Measurements from ENCODE around the gene LRRC37A2.
A peak's percentile ranks its signal among the peaks of the same experiment; 100 is the strongest.
"Not testable (repeated sequence)": the region's sequence is repeated elsewhere in the genome, so short reads cannot be mapped to it uniquely, and the experiment has no call there.

Gene LRRC37A2

GRCh38 chr17:46559155-46559554 is 46.9 kb downstream of the LRRC37A2 start:
- H3K27me3 ChIP-seq (ENCODE audit: control insufficient read depth in 5 of 5, insufficient read depth in 4 of 5, low read length in 5 of 5); H3K36me3 ChIP-seq (ENCODE audit: control insufficient read depth in 5 of 5, insufficient read depth in 5 of 5, low read length in 5 of 5); H3K4me1 ChIP-seq (ENCODE audit: control insufficient read depth in 5 of 5, insufficient read depth in 5 of 5, low read length in 5 of 5); H3K4me3 ChIP-seq (ENCODE audit: low read depth in 1 of 5, low read length in 5 of 5); H3K9me3 ChIP-seq (ENCODE audit: control insufficient read depth in 5 of 5, low read length in 5 of 5); H3K9ac ChIP-seq (ENCODE audit: low read length in 5 of 5); H3K27ac ChIP-seq (ENCODE audit: low read depth, low read length): not testable (repeated sequence)

- not testable (repeated sequence) for H3K27me3 ChIP-seq (ENCODE audit: control insufficient read depth in 5 of 5, insufficient read depth in 4 of 5, low read length in 5 of 5); H3K9me3 ChIP-seq (ENCODE audit: control insufficient read depth in 5 of 5, low read length in 5 of 5); H3K9ac ChIP-seq (ENCODE audit: low read length in 5 of 5); H3K4me3 ChIP-seq (ENCODE audit: low read depth in 1 of 5, low read length in 5 of 5); H3K4me1 ChIP-seq (ENCODE audit: control insufficient read depth in 5 of 5, insufficient read depth in 5 of 5, low read length in 5 of 5); H3K27ac ChIP-seq (ENCODE audit: low read depth, low read length); H3K36me3 ChIP-seq (ENCODE audit: control insufficient read depth in 5 of 5, insufficient read depth in 5 of 5, low read length in 5 of 5)
These were observed 47.8 kb downstream of the LRRC37A2 start for GRCh38 chr17:46560048-46560447.

GRCh38 chr17:46566284-46566683 is 54.0 kb downstream of the LRRC37A2 start:
- H3K27me3 ChIP-seq (ENCODE audit: control insufficient read depth in 5 of 5, insufficient read depth in 4 of 5, low read length in 5 of 5); H3K27ac ChIP-seq (ENCODE audit: low read depth, low read length); H3K9me3 ChIP-seq (ENCODE audit: control insufficient read depth in 5 of 5, low read length in 5 of 5); H3K36me3 ChIP-seq (ENCODE audit: control insufficient read depth in 5 of 5, insufficient read depth in 5 of 5, low read length in 5 of 5); H3K9ac ChIP-seq (ENCODE audit: low read length in 5 of 5); H3K4me1 ChIP-seq (ENCODE audit: control insufficient read depth in 5 of 5, insufficient read depth in 5 of 5, low read length in 5 of 5); H3K4me3 ChIP-seq (ENCODE audit: low read depth in 1 of 5, low read length in 5 of 5): not testable (repeated sequence)

GRCh38 chr17:46566980-46567379 is 54.7 kb downstream of the LRRC37A2 start:
- not testable (repeated sequence) for H3K9ac ChIP-seq (ENCODE audit: low read length in 5 of 5); H3K4me3 ChIP-seq (ENCODE audit: low read depth in 1 of 5, low read length in 5 of 5); H3K36me3 ChIP-seq (ENCODE audit: control insufficient read depth in 5 of 5, insufficient read depth in 5 of 5, low read length in 5 of 5); H3K27ac ChIP-seq (ENCODE audit: low read depth, low read length); H3K9me3 ChIP-seq (ENCODE audit: control insufficient read depth in 5 of 5, low read length in 5 of 5); H3K4me1 ChIP-seq (ENCODE audit: control insufficient read depth in 5 of 5, insufficient read depth in 5 of 5, low read length in 5 of 5); H3K27me3 ChIP-seq (ENCODE audit: control insufficient read depth in 5 of 5, insufficient read depth in 4 of 5, low read length in 5 of 5)

GRCh38 chr17:46571796-46572195 is 59.5 kb downstream of the LRRC37A2 start:
- not testable (repeated sequence) for H3K4me3 ChIP-seq (ENCODE audit: low read depth in 1 of 5, low read length in 5 of 5); H3K27me3 ChIP-seq (ENCODE audit: control insufficient read depth in 5 of 5, insufficient read depth in 4 of 5, low read length in 5 of 5); H3K9me3 ChIP-seq (ENCODE audit: control insufficient read depth in 5 of 5, low read length in 5 of 5); H3K9ac ChIP-seq (ENCODE audit: low read length in 5 of 5); H3K27ac ChIP-seq (ENCODE audit: low read depth, low read length); H3K4me1 ChIP-seq (ENCODE audit: control insufficient read depth in 5 of 5, insufficient read depth in 5 of 5, low read length in 5 of 5); H3K36me3 ChIP-seq (ENCODE audit: control insufficient read depth in 5 of 5, insufficient read depth in 5 of 5, low read length in 5 of 5)

GRCh38 chr17:46579083-46580075 is 67.1 kb downstream of the LRRC37A2 start, which contains the start of gene ARL17A:
Gene ARL17A, minus strand, starts transcription at chr17:46579691. Its CDS starts 3,369 bp downstream, at chr17:46576322.
- not testable (repeated sequence) for H3K4me1 ChIP-seq (ENCODE audit: control insufficient read depth in 5 of 5, insufficient read depth in 5 of 5, low read length in 5 of 5); H3K36me3 ChIP-seq (ENCODE audit: control insufficient read depth in 5 of 5, insufficient read depth in 5 of 5, low read length in 5 of 5); H3K27ac ChIP-seq (ENCODE audit: low read depth, low read length); H3K9ac ChIP-seq (ENCODE audit: low read length in 5 of 5); H3K9me3 ChIP-seq (ENCODE audit: control insufficient read depth in 5 of 5, low read length in 5 of 5); H3K27me3 ChIP-seq (ENCODE audit: control insufficient read depth in 5 of 5, insufficient read depth in 4 of 5, low read length in 5 of 5)
- peak within 1 kb of the TSS in 1 of 5 donors; percentile 44 for H3K4me3 ChIP-seq (ENCODE audit: low read depth in 1 of 5, low read length in 5 of 5)

- H3K36me3 ChIP-seq (ENCODE audit: control insufficient read depth in 5 of 5, insufficient read depth in 5 of 5, low read length in 5 of 5); H3K9me3 ChIP-seq (ENCODE audit: control insufficient read depth in 5 of 5, low read length in 5 of 5); H3K9ac ChIP-seq (ENCODE audit: low read length in 5 of 5); H3K4me1 ChIP-seq (ENCODE audit: control insufficient read depth in 5 of 5, insufficient read depth in 5 of 5, low read length in 5 of 5); H3K27ac ChIP-seq (ENCODE audit: low read depth, low read length); H3K27me3 ChIP-seq (ENCODE audit: control insufficient read depth in 5 of 5, insufficient read depth in 4 of 5, low read length in 5 of 5): not testable (repeated sequence)
- H3K4me3 ChIP-seq (ENCODE audit: low read depth in 1 of 5, low read length in 5 of 5): peak overlapping the region in 1 of 5 donors; percentile 44
These were observed 67.8 kb downstream of the LRRC37A2 start for GRCh38 chr17:46580082-46580481.

GRCh38 chr17:46585444-46585843 is 73.2 kb downstream of the LRRC37A2 start:
- not testable (repeated sequence) for H3K4me3 ChIP-seq (ENCODE audit: low read depth in 1 of 5, low read length in 5 of 5); H3K9ac ChIP-seq (ENCODE audit: low read length in 5 of 5); H3K4me1 ChIP-seq (ENCODE audit: control insufficient read depth in 5 of 5, insufficient read depth in 5 of 5, low read length in 5 of 5); H3K27ac ChIP-seq (ENCODE audit: low read depth, low read length); H3K27me3 ChIP-seq (ENCODE audit: control insufficient read depth in 5 of 5, insufficient read depth in 4 of 5, low read length in 5 of 5); H3K9me3 ChIP-seq (ENCODE audit: control insufficient read depth in 5 of 5, low read length in 5 of 5); H3K36me3 ChIP-seq (ENCODE audit: control insufficient read depth in 5 of 5, insufficient read depth in 5 of 5, low read length in 5 of 5)

- not testable (repeated sequence) for H3K9me3 ChIP-seq (ENCODE audit: control insufficient read depth in 5 of 5, low read length in 5 of 5); H3K4me1 ChIP-seq (ENCODE audit: control insufficient read depth in 5 of 5, insufficient read depth in 5 of 5, low read length in 5 of 5); H3K9ac ChIP-seq (ENCODE audit: low read length in 5 of 5); H3K4me3 ChIP-seq (ENCODE audit: low read depth in 1 of 5, low read length in 5 of 5); H3K36me3 ChIP-seq (ENCODE audit: control insufficient read depth in 5 of 5, insufficient read depth in 5 of 5, low read length in 5 of 5); H3K27me3 ChIP-seq (ENCODE audit: control insufficient read depth in 5 of 5, insufficient read depth in 4 of 5, low read length in 5 of 5); H3K27ac ChIP-seq (ENCODE audit: low read depth, low read length)
These were observed 78.2 kb downstream of the LRRC37A2 start, which contains the start of gene NSF for GRCh38 chr17:46590157-46591146. Gene NSF, plus strand, starts transcription at chr17:46590669. Its CDS starts 107 bp downstream, at chr17:46590776.

GRCh38 chr17:46591332-46591731 is 79.1 kb downstream of the LRRC37A2 start:
- not testable (repeated sequence) for H3K9me3 ChIP-seq (ENCODE audit: control insufficient read depth in 5 of 5, low read length in 5 of 5); H3K36me3 ChIP-seq (ENCODE audit: control insufficient read depth in 5 of 5, insufficient read depth in 5 of 5, low read length in 5 of 5); H3K27ac ChIP-seq (ENCODE audit: low read depth, low read length); H3K27me3 ChIP-seq (ENCODE audit: control insufficient read depth in 5 of 5, insufficient read depth in 4 of 5, low read length in 5 of 5); H3K9ac ChIP-seq (ENCODE audit: low read length in 5 of 5); H3K4me1 ChIP-seq (ENCODE audit: control insufficient read depth in 5 of 5, insufficient read depth in 5 of 5, low read length in 5 of 5); H3K4me3 ChIP-seq (ENCODE audit: low read depth in 1 of 5, low read length in 5 of 5)
